ENCODE measurements around the gene GPX2. TPM values are rescaled to one million over a fixed set of nuclear protein-coding genes. Genes with fewer than 3 reads are reported as not detected.

GPX2 gene
- total RNA-seq, 2 donors from 2014 or later: 18.9 to 55.0 TPM

DNA sequence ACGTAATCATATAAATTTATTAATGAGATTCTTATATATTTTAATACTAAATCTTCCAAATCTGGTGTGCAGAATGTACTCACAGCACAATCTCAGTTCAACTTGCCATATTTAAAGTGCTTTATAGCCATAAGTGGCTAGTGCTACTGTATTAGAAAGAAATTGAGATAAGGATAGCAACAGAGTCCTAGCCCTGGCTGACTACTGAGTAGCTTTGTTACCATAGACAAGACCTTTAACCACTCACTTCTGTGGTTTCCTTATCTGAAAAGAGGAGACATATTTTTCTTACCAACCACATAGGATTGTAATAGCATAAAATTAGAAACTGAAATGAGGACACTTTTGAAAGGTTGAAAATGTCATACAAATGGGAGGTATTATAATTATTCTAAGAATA, 30.3 kb downstream of the GPX2 start:
- H3K4me3 ChIP-seq: no peak overlapping the region
- no peaks in the 10 kb centered on the region for H3K27me3 ChIP-seq (replicated peaks; ENCODE audit: insufficient read depth)
- no peak for DNase-seq (ENCODE audit: low spot score)
- no peaks in the 10 kb centered on the region for H3K36me3 ChIP-seq
- WGBS: 50% methylated on average over 1 of the region's 1 CpG
- no peak overlapping the region for H3K27ac ChIP-seq
- peaks cover 6% of the 10 kb centered on the region for H3K4me1 ChIP-seq (replicated peaks)
- TF ChIP-seq POLR2A (IDR thresholded peaks at IDR 0.05) (no peak), POLR2AphosphoS5 (IDR thresholded peaks at IDR 0.05) (no peak)
- TF ChIP-seq, protein P1, sequence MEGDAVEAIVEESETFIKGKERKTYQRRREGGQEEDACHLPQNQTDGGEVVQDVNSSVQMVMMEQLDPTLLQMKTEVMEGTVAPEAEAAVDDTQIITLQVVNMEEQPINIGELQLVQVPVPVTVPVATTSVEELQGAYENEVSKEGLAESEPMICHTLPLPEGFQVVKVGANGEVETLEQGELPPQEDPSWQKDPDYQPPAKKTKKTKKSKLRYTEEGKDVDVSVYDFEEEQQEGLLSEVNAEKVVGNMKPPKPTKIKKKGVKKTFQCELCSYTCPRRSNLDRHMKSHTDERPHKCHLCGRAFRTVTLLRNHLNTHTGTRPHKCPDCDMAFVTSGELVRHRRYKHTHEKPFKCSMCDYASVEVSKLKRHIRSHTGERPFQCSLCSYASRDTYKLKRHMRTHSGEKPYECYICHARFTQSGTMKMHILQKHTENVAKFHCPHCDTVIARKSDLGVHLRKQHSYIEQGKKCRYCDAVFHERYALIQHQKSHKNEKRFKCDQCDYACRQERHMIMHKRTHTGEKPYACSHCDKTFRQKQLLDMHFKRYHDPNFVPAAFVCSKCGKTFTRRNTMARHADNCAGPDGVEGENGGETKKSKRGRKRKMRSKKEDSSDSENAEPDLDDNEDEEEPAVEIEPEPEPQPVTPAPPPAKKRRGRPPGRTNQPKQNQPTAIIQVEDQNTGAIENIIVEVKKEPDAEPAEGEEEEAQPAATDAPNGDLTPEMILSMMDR (IDR thresholded peaks at IDR 0.05): no peak
- no peaks in the 10 kb centered on the region for H3K9me3 ChIP-seq
- intact Hi-C loops (cut with DNase I): no loop called here

DNA sequence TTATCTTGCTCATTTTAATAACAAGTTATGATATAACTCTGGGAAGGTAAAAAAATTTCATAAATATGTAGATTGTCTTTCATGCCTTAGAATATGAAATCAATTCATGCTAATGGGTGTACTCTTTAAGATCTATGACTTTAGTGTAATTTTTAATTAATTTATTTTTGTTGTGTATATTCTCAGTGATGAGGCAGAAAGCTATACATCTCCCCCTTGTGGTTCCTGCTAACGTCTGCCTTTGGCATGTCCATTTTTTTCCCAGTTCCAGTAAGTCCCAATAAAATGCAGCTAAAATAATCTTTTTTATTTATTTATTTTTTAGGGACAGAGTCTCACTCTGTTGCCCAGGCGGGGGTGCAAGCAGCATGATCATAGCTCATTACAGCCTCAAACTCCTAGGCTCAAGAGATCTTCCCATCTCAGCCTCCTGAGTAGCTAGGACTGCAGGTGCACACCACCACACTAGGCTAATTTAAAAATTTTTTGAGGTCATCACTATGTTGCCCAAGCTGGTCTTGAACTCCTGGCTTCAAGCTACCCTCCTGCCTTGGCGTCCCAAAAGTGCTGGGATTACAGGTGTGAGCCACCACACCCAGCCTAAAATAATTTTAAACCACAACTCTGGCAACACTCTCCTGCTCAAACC, 31.6 kb downstream of the GPX2 start:
- intact Hi-C loops (cut with DNase I): no loop called here
- no peak overlapping the region for H3K4me3 ChIP-seq
- no peaks in the 10 kb centered on the region for H3K27me3 ChIP-seq (replicated peaks; ENCODE audit: insufficient read depth)
- H3K27ac ChIP-seq: no peak overlapping the region
- no peaks in the 10 kb centered on the region for H3K9me3 ChIP-seq
- peaks cover 6% of the 10 kb centered on the region for H3K4me1 ChIP-seq (replicated peaks)
- no peak for DNase-seq (ENCODE audit: low spot score)
- 13% methylated on average over 3 of the region's 3 CpGs for WGBS
- no peaks in the 10 kb centered on the region for H3K36me3 ChIP-seq
- TF ChIP-seq, protein P1 (IDR thresholded peaks at IDR 0.05): peak in 2 of 4 experiments; percentile 32
- TF ChIP-seq POLR2A (IDR thresholded peaks at IDR 0.05) (no peak), POLR2AphosphoS5 (IDR thresholded peaks at IDR 0.05) (no peak)

DNA sequence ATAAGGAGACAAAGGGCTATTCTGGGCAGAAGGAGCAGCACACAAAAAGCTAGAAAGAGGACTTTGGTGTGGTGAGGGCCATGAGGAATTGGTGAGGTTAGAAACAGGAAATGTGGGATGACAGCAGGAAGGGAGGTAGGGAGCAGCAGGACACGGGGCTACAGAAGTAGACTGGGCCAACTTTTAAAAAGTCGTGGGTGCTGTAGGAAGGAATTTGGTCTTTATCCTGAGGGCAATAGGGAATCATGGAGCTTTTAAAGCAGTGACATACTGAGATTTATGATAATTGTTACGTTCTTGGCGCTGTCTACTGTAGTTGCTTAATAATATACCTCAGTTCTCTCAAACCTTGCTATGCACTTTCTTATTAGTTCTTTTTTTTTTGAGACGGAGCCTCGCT, 36.5 kb downstream of the GPX2 start:
- H3K27me3 ChIP-seq (replicated peaks; ENCODE audit: insufficient read depth): no peaks in the 10 kb centered on the region
- no peaks in the 10 kb centered on the region for H3K36me3 ChIP-seq
- DNase-seq (ENCODE audit: low spot score): no peak
- WGBS: 52% methylated on average over 6 of the region's 6 CpGs
- TF ChIP-seq POLR2A (IDR thresholded peaks at IDR 0.05) (no peak), POLR2AphosphoS5 (IDR thresholded peaks at IDR 0.05) (no peak)
- TF ChIP-seq, protein P1 (IDR thresholded peaks at IDR 0.05): no peak
- no peak overlapping the region for H3K27ac ChIP-seq
- no peaks in the 10 kb centered on the region for H3K9me3 ChIP-seq
- H3K4me1 ChIP-seq (replicated peaks): no peaks in the 10 kb centered on the region
- intact Hi-C loops (cut with DNase I): no loop called here
- H3K4me3 ChIP-seq: no peak overlapping the region

DNA sequence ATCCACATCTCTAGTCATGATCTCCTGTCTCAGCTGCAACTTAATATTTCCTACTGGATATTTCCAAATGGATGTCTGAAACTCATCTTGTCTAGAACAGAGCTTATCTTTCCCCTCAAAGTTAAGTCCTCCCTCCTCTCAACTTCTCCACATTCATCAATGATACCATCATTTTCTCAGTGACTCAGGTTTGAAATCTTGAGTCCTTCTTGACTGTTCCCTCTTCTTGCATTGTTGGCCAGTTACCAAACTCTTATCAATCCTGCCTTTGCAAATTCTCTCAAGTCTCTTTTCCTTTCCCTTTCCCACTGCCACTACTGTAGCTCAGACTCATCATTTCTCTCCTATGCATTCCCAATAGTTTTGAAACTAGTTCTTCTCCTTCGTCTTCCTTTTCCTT, 42.6 kb downstream of the GPX2 start:
- TF ChIP-seq, protein P1 (IDR thresholded peaks at IDR 0.05): no peak
- no peak for TF ChIP-seq POLR2A (IDR thresholded peaks at IDR 0.05)
- no peak for TF ChIP-seq POLR2AphosphoS5 (IDR thresholded peaks at IDR 0.05)
- intact Hi-C loops (cut with DNase I): loop anchor here (5.0 kb wide), 1 partner anchor 228 kb away; no protein-coding TSS in a partner anchor
- no peak overlapping the region for H3K4me3 ChIP-seq

DNA sequence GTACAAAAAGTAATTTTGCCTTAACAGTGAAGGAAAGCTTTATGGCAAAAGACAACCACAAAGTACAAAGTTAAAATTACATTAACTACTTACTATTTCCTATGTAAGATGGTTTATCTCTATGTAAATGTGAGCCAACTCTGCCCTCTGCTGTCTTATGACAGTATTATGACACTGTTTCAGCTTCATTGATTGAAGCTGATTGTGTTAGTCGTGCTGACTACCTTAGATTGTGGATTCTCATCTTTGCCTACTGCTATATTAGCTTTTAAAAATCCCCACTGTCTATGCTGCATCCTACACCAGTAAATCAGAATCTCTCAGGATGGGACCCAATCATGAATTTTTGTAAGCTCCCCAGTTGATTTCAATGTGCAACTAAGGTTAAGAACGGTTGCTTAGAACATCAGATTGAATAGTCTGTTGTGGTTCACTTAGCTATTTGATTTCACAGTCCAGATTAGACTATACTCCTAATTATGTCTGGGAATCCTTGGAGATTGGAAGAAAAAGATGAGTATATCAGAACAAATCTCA, 50.6 kb downstream of the GPX2 start:
- WGBS: 45% methylated on average over 2 of the region's 2 CpGs

More for the DNA sequence above, 42.6 kb downstream of the GPX2 start:
- H3K27me3 ChIP-seq (replicated peaks; ENCODE audit: insufficient read depth): no peaks in the 10 kb centered on the region
- DNase-seq (ENCODE audit: low spot score): no peak
- no peaks in the 10 kb centered on the region for H3K9me3 ChIP-seq
- H3K27ac ChIP-seq: no peak overlapping the region
- H3K36me3 ChIP-seq: no peaks in the 10 kb centered on the region
- WGBS: 68% methylated on average over 1 of the region's 1 CpG
- no peaks in the 10 kb centered on the region for H3K4me1 ChIP-seq (replicated peaks)

More for the DNA sequence above, 50.6 kb downstream of the GPX2 start:
- TF ChIP-seq POLR2A (IDR thresholded peaks at IDR 0.05): no peak
- no peak for TF ChIP-seq POLR2AphosphoS5 (IDR thresholded peaks at IDR 0.05)
- TF ChIP-seq, protein P1 (IDR thresholded peaks at IDR 0.05): peak in 3 of 4 experiments; percentile 52 to 77 (median 73)
- no peak overlapping the region for H3K27ac ChIP-seq
- no peaks in the 10 kb centered on the region for H3K27me3 ChIP-seq (replicated peaks; ENCODE audit: insufficient read depth)
- no peak overlapping the region for H3K4me3 ChIP-seq
- no peaks in the 10 kb centered on the region for H3K9me3 ChIP-seq
- H3K4me1 ChIP-seq (replicated peaks): no peaks in the 10 kb centered on the region
- intact Hi-C loops (cut with DNase I): loop anchor here (5.0 kb wide), 1 partner anchor 70 kb away; no protein-coding TSS in a partner anchor
- no peaks in the 10 kb centered on the region for H3K36me3 ChIP-seq
- peak; percentile 44 for DNase-seq (ENCODE audit: low spot score)
